Activated T-helper 1 cell treated with anti-CD3 and anti-CD28 coated beads, Interleukin-12 subunit alpha, Interleukin-12 subunit beta, Interleukin-2, Interleukin-4 antibody, amounts not matched to agents 30 ng/mL and 10 ng/mL and 1 ng/mL, durations not matched to agents 14 hours and 24 hours and 36 hours (primary cell): Measurements from ENCODE around the gene FAM131B. TPM values are rescaled to one million over a fixed set of nuclear protein-coding genes. Genes with fewer than 3 reads are reported as not detected.

Source experiments
- DNase-seq: peaks from one replicate; pipeline ENCODE4 v3.0.0; 2021; ENCODE audit warnings: low spot score
- H3K27ac Mint-ChIP-seq: one replicate; pipeline ENCODE4 v1.8.0; 2021; ENCODE audit warnings: mild to moderate bottlenecking, mixed read lengths
- H3K27me3 Mint-ChIP-seq: one replicate; pipeline ENCODE4 v1.8.0; 2022; ENCODE audit warnings: mild to moderate bottlenecking, moderate library complexity, mixed read lengths; ENCODE audit not compliant: insufficient read depth
- H3K36me3 Mint-ChIP-seq: one replicate; pipeline ENCODE4 v1.8.0; 2021; ENCODE audit warnings: low read depth, mixed read lengths
- H3K4me1 Mint-ChIP-seq: one replicate; pipeline ENCODE4 v1.8.0; 2021; ENCODE audit warnings: low read depth, mixed read lengths
- H3K4me3 Mint-ChIP-seq: one replicate; pipeline ENCODE4 v1.8.0; 2021; ENCODE audit warnings: mild to moderate bottlenecking, moderate library complexity, mixed read lengths
- H3K9me3 Mint-ChIP-seq: one replicate; pipeline ENCODE4 v1.8.0; 2021; ENCODE audit warnings: mixed read lengths
- intact Hi-C: fragments of 100-400 bp; cut with micrococcal nuclease; formaldehyde crosslinking; loops from one replicate; pipeline ENCODE4 v1.15.1; 2024
- total RNA-seq: library from RNA; stranded (reverse); gene quantifications from 2 replicates; pipeline ENCODE4 v1.2.3, GENCODE V29; 2022

Gene FAM131B
- total RNA-seq, 1 donor from 2014 or later, result 0.54 TPM

GRCh38 chr7:143305423-143306070 lies 57.0 kb downstream of the FAM131B start:
- H3K4me1 Mint-ChIP-seq, result peaks cover 69% of the 10 kb centered on the region
- H3K9me3 Mint-ChIP-seq, result peaks cover 8% of the 10 kb centered on the region

DNA sequence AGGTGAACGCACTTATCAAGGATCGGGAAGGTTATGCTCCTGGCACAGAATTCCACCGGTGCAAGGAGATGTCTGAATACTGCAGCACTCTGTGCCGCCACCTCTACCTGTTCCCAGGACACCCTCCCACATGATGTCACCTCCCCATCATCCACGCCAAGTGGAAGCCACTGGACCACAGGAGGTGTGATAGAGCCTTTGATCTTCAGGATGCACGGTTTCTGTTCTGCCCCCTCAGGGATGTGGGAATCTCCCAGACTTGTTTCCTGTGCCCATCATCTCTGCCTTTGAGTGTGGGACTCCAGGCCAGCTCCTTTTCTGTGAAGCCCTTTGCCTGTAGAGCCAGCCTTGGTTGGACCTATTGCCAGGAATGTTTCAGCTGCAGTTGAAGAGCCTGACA lies 57.6 kb downstream of the FAM131B start:
- H3K27me3 Mint-ChIP-seq, result no peaks in the 10 kb centered on the region
- peak overlapping the region; percentile 25 for H3K27ac Mint-ChIP-seq
- H3K4me1 Mint-ChIP-seq, result peaks cover 69% of the 10 kb centered on the region
- intact Hi-C loops, result loop anchor here (1.0 to 5.0 kb wide), 2 partner anchors 65 to 112 kb away; no protein-coding TSS in a partner anchor
- H3K4me3 Mint-ChIP-seq, result no peak overlapping the region
- peaks cover 80% of the 10 kb centered on the region for H3K36me3 Mint-ChIP-seq
- peaks cover 8% of the 10 kb centered on the region for H3K9me3 Mint-ChIP-seq
- no peak for DNase-seq

More at GRCh38 chr7:143305423-143306070, 57.0 kb downstream of the FAM131B start:
- peaks cover 83% of the 10 kb centered on the region for H3K36me3 Mint-ChIP-seq
- H3K27me3 Mint-ChIP-seq, result no peaks in the 10 kb centered on the region
- peak overlapping the region; percentile 25 for H3K27ac Mint-ChIP-seq
- H3K4me3 Mint-ChIP-seq, result no peak overlapping the region
- intact Hi-C loops, result loop anchor here (1.0 to 5.0 kb wide), 2 partner anchors 65 to 112 kb away; no protein-coding TSS in a partner anchor
- DNase-seq, result peak; percentile 30

GRCh38 chr7:143303733-143304132 lies 58.8 kb downstream of the FAM131B start:
- H3K4me3 Mint-ChIP-seq, result no peak overlapping the region

More at GRCh38 chr7:143303733-143304132, 58.8 kb downstream of the FAM131B start:
- no peak for DNase-seq
- Mint-ChIP-seq H3K27ac (no peak overlapping the region), H3K9me3 (peaks cover 8% of the 10 kb centered on the region), H3K27me3 (no peaks in the 10 kb centered on the region), H3K36me3 (peaks cover 79% of the 10 kb centered on the region), H3K4me1 (peaks cover 68% of the 10 kb centered on the region)
- intact Hi-C loops, result no loop called here

Other genes starting within 250 kb of the FAM131B start
- not detected in 2 replicates for gene PIP, start 230.6 kb downstream of the FAM131B start, total RNA-seq
- not detected in 2 replicates for gene TAS2R39, start 179.3 kb downstream of the FAM131B start, total RNA-seq
- gene TAS2R40, start 140.7 kb downstream of the FAM131B start, total RNA-seq, result not detected in 2 replicates
- 134 and 135 TPM in 2 replicates for gene GSTK1, start 99.3 kb downstream of the FAM131B start, total RNA-seq
- gene TMEM139, start 77.8 kb downstream of the FAM131B start, total RNA-seq, result 0.73 TPM in 1 of 2 replicates, not detected in the other
- gene CASP2, start 74.4 kb downstream of the FAM131B start, total RNA-seq, result 107 and 110 TPM in 2 replicates
- gene CLCN1, start 46.6 kb downstream of the FAM131B start, total RNA-seq, result not detected in 2 replicates
- gene ZYX, start 18.6 kb upstream of the FAM131B start, total RNA-seq, result 73.9 and 78.8 TPM in 2 replicates
- gene EPHA1, start 46.1 kb upstream of the FAM131B start, total RNA-seq, result not detected in 2 replicates
- gene TAS2R60, start 80.7 kb upstream of the FAM131B start, total RNA-seq, result not detected in 2 replicates
- not detected in 2 replicates for gene TAS2R41, start 115.2 kb upstream of the FAM131B start, total RNA-seq
- gene CTAGE15, start 209.1 kb upstream of the FAM131B start, total RNA-seq, result 0.91 and 2.9 TPM in 2 replicates